Breast epithelium (tissue), 4 donors: Measurements from ENCODE around the gene CLCN3. TPM values are rescaled to one million over a fixed set of nuclear protein-coding genes. Genes with fewer than 3 reads are reported as not detected.

ENCODE experiments used
- DNase-seq, 2 donors: peaks; one replicate each; pipeline ENCODE4 v3.0.0-alpha.2; 2019; ENCODE audit warnings: low spot score in 2 of 2
- H3K27ac ChIP-seq, 2 donors: fragments of 200-600 bp; sonication (generic) in 1 of 2; one replicate each; pipeline ENCODE4 v1.5.1; 2016 to 2019; ENCODE audit warnings: mild to moderate bottlenecking in 1 of 2
- H3K27me3 ChIP-seq, 2 donors: fragments of 200-600 bp; sonication (generic) in 1 of 2; one replicate each; pipeline versions ENCODE4 v1.5.1 to v1.6.0; 2017 to 2019; ENCODE audit warnings: control low read depth in 1 of 2, mild to moderate bottlenecking in 1 of 2
- H3K36me3 ChIP-seq: fragments of 200-600 bp; one replicate; pipeline ENCODE4 v1.5.1; 2019
- H3K4me1 ChIP-seq, 2 donors: fragments of 200-600 bp; sonication (generic); one replicate each; pipeline ENCODE4 v1.5.1; 2016 to 2019; ENCODE audit warnings: control low read depth in 1 of 2
- H3K4me3 ChIP-seq, 3 donors: fragments of 200-600 bp; sonication (generic); 1 replicate in 2 of 3; 2 replicates in 1 of 3; pipeline ENCODE4 v1.5.1; 2016 to 2019; ENCODE audit warnings: mild to moderate bottlenecking in 3 of 3, moderate library complexity in 2 of 3
- H3K9me3 ChIP-seq, 2 donors: fragments of 200-600 bp; sonication (generic) in 1 of 2; one replicate each; pipeline ENCODE4 v1.5.1; 2016 to 2019; ENCODE audit warnings: control low read depth in 1 of 2
- CTCF ChIP-seq, 3 donors: fragments of 450-650 bp; IDR thresholded peaks; one replicate each; pipeline ENCODE4 v1.5.1; 2016 to 2017; ENCODE audit warnings: antibody characterized with exemption in 3 of 3, mild to moderate bottlenecking in 3 of 3, moderate library complexity in 3 of 3
- POLR2A ChIP-seq: fragments of 450-650 bp; IDR thresholded peaks from one replicate; pipeline ENCODE4 v1.6.1; 2016; ENCODE audit warnings: antibody characterized with exemption, mild to moderate bottlenecking, moderate library complexity
- POLR2AphosphoS5 ChIP-seq, 3 donors: sonication (generic); formaldehyde crosslinking; IDR thresholded peaks; one replicate each; pipeline ENCODE4 v1.6.1; 2017; ENCODE audit warnings: antibody characterized with exemption in 3 of 3
- intact Hi-C: fragments of 100-400 bp; cut with DNase I; formaldehyde crosslinking; loops from one replicate; pipeline ENCODE4 v1.15.1; 2023; ENCODE audit warnings: low total_unique reads
- total RNA-seq, 3 donors: library from RNA; depleted of rRNA; stranded (reverse); fragments of >200 nt; gene quantifications; one replicate each; pipeline ENCODE4 v1.1.0, GENCODE V29; 2016

The CLCN3 gene
- total RNA-seq, 3 donors from 2014 or later, result 26.4 to 65.7 (median 32.8) TPM

- peak in 1 of 2 donors; percentile 82 for DNase-seq
- TF ChIP-seq POLR2A (no peak), POLR2AphosphoS5 (IDR thresholded peaks at IDR 0.05) (peak in 2 of 3 donors; percentile 35 to 83)
- H3K27me3 ChIP-seq, result no peaks in the 10 kb centered on the region
- intact Hi-C loops, result no loop called here
- peaks cover 0 to 5% of the 10 kb centered on the region in 2 donors for H3K4me1 ChIP-seq
- no peaks in the 10 kb centered on the region for H3K9me3 ChIP-seq
- H3K36me3 ChIP-seq, result no peaks in the 10 kb centered on the region
- peak overlapping the region; percentile 90 to 92 for H3K27ac ChIP-seq
- H3K4me3 ChIP-seq, result peak overlapping the region; percentile 35 to 63 (median 51)
These were observed 39.6 kb downstream of the CLCN3 start for GRCh38 chr4:169659716-169660670.

- TF ChIP-seq POLR2A, result no peak
- no peak for TF ChIP-seq CTCF (IDR thresholded peaks at IDR 0.05)
- TF ChIP-seq POLR2AphosphoS5 (IDR thresholded peaks at IDR 0.05), result no peak
- Histone ChIP-seq H3K36me3 (no peaks in the 10 kb centered on the region), H3K27ac (peak overlapping the region; percentile 90 to 92), H3K9me3 (no peaks in the 10 kb centered on the region), H3K4me1 (peaks cover 0 to 5% of the 10 kb centered on the region in 2 donors), H3K4me3 (peak overlapping the region in 2 of 3 donors; percentile 51 to 63), H3K27me3 (no peaks in the 10 kb centered on the region)
- no peak for DNase-seq
- intact Hi-C loops, result no loop called here
These were observed 40.6 kb downstream of the CLCN3 start for GRCh38 chr4:169660929-169661328.

GRCh38 chr4:169661761-169662160 lies 41.4 kb downstream of the CLCN3 start:
- intact Hi-C loops, result no loop called here
- no peaks in the 10 kb centered on the region for H3K36me3 ChIP-seq
- peak overlapping the region in 1 of 2 donors; percentile 92 for H3K27ac ChIP-seq
- H3K4me3 ChIP-seq, result no peak overlapping the region
- DNase-seq, result no peak
- TF ChIP-seq POLR2A, result no peak
- TF ChIP-seq CTCF (IDR thresholded peaks at IDR 0.05), result no peak
- TF ChIP-seq POLR2AphosphoS5 (IDR thresholded peaks at IDR 0.05), result no peak
- H3K4me1 ChIP-seq, result peaks cover 0 to 5% of the 10 kb centered on the region in 2 donors
- H3K27me3 ChIP-seq, result no peaks in the 10 kb centered on the region
- no peaks in the 10 kb centered on the region for H3K9me3 ChIP-seq

- no peak for DNase-seq
- H3K27me3 ChIP-seq, result no peaks in the 10 kb centered on the region
- intact Hi-C loops, result no loop called here
- peaks cover 0 to 5% of the 10 kb centered on the region in 2 donors for H3K4me1 ChIP-seq
- no peak overlapping the region for H3K4me3 ChIP-seq
- TF ChIP-seq CTCF (IDR thresholded peaks at IDR 0.05), result no peak
- no peak for TF ChIP-seq POLR2A
- no peak for TF ChIP-seq POLR2AphosphoS5 (IDR thresholded peaks at IDR 0.05)
- H3K36me3 ChIP-seq, result no peaks in the 10 kb centered on the region
- peak overlapping the region in 1 of 2 donors; percentile 92 for H3K27ac ChIP-seq
- no peaks in the 10 kb centered on the region for H3K9me3 ChIP-seq
These were observed 41.8 kb downstream of the CLCN3 start for GRCh38 chr4:169662206-169662605.

GRCh38 chr4:169663402-169663801 lies 43.0 kb downstream of the CLCN3 start:
- Histone ChIP-seq H3K4me3 (no peak overlapping the region), H3K9me3 (no peaks in the 10 kb centered on the region), H3K4me1 (peaks cover 0 to 5% of the 10 kb centered on the region in 2 donors), H3K27ac (peak overlapping the region in 1 of 2 donors; percentile 62), H3K36me3 (no peaks in the 10 kb centered on the region), H3K27me3 (no peaks in the 10 kb centered on the region)
- no peak for DNase-seq
- intact Hi-C loops, result no loop called here
- TF ChIP-seq POLR2AphosphoS5 (IDR thresholded peaks at IDR 0.05), result no peak
- no peak for TF ChIP-seq CTCF (IDR thresholded peaks at IDR 0.05)
- no peak for TF ChIP-seq POLR2A
